ENCODE results near the gene MRPL39.

- TF ChIP-seq POLR2A (IDR thresholded peaks at IDR 0.05) = no peak
- no peak for TF ChIP-seq CTCF (IDR thresholded peaks at IDR 0.05)
Observed at GRCh38 chr21:25557180-25557579, 50.1 kb downstream of the MRPL39 start.
